ENCODE results near the gene AK4.

AK4 gene

GRCh38 chr1:65264197-65264929, 116.4 kb downstream of the AK4 start (continued):
- peak; percentile 27 for TF ChIP-seq ZBTB26 (tag by site-specific recombination; optimal IDR thresholded peaks at IDR 0.05)
- TF ChIP-seq ZNF26 (tag by site-specific recombination; IDR thresholded peaks at IDR 0.05): no peak
- TF ChIP-seq ZNF112 (tag by site-specific recombination; IDR thresholded peaks at IDR 0.05): no peak
- TF ChIP-seq SETDB1 (IDR thresholded peaks at IDR 0.05; ENCODE audit: insufficient read length, low read length): no peak
- no peak for TF ChIP-seq MEIS1 (CRISPR knock-in tag; IDR thresholded peaks at IDR 0.05; ENCODE audit: borderline replicate concordance)
- no peak for TF ChIP-seq ZNF658 (tag by site-specific recombination; IDR thresholded peaks at IDR 0.05)
- TF ChIP-seq ZSCAN16 (tag by site-specific recombination; IDR thresholded peaks at IDR 0.05): no peak
- peak; percentile 67; the same call in 1 of the 2 replicates for TF ChIP-seq ZNF394 (tag by site-specific recombination; IDR thresholded peaks at IDR 0.05; ENCODE audit: borderline replicate concordance)
- peak; percentile 28; the same call in 1 of the 2 replicates for TF ChIP-seq EGR2 (tag by site-specific recombination; IDR thresholded peaks at IDR 0.05; ENCODE audit: low read depth)
- TF ChIP-seq MZF1 (tag by site-specific recombination; IDR thresholded peaks at IDR 0.05; ENCODE audit: borderline replicate concordance): peak; percentile 92
- TF ChIP-seq ZNF133 (tag by site-specific recombination; IDR thresholded peaks at IDR 0.05): no peak
- TF ChIP-seq SP7 (tag by site-specific recombination; IDR thresholded peaks at IDR 0.05): peak; percentile 97
- peak; percentile 72 for TF ChIP-seq ZNF692 (tag by site-specific recombination; IDR thresholded peaks at IDR 0.05)
- TF ChIP-seq ZNF311 (tag by site-specific recombination; IDR thresholded peaks at IDR 0.05; ENCODE audit: borderline replicate concordance): no peak
- no peak for TF ChIP-seq OVOL3 (tag by site-specific recombination; IDR thresholded peaks at IDR 0.05)
- no peak for TF ChIP-seq ZNF776 (tag by site-specific recombination; IDR thresholded peaks at IDR 0.05; ENCODE audit: borderline replicate concordance)
- peak; percentile 65; the same call in 1 of the 2 replicates for TF ChIP-seq ZNF184 (tag by site-specific recombination; IDR thresholded peaks at IDR 0.05)
- no peak for TF ChIP-seq ZNF157 (tag by site-specific recombination; IDR thresholded peaks at IDR 0.05)
- TF ChIP-seq ZNF501 (tag by site-specific recombination; IDR thresholded peaks at IDR 0.05): no peak
- TF ChIP-seq ZNF645 (tag by site-specific recombination; IDR thresholded peaks at IDR 0.05): no peak
- TF ChIP-seq ZNF621 (tag by site-specific recombination; IDR thresholded peaks at IDR 0.05): no peak
- no peak for TF ChIP-seq ZNF488 (tag by site-specific recombination; IDR thresholded peaks at IDR 0.05)
- peak; percentile 88 for TF ChIP-seq ZNF660 (tag by site-specific recombination; IDR thresholded peaks at IDR 0.05)
- TF ChIP-seq ZNF146 (tag by site-specific recombination; IDR thresholded peaks at IDR 0.05): no peak
- peak; percentile 92 for TF ChIP-seq KLF17 (tag by site-specific recombination; IDR thresholded peaks at IDR 0.05)
- no peak for TF ChIP-seq ZNF549 (tag by site-specific recombination; IDR thresholded peaks at IDR 0.05)
- no peak for TF ChIP-seq ZNF16 (tag by site-specific recombination; IDR thresholded peaks at IDR 0.05; ENCODE audit: low read depth)
- no peak for TF ChIP-seq ZSCAN18 (tag by site-specific recombination; IDR thresholded peaks at IDR 0.05)
- TF ChIP-seq ZBTB8A (tag by site-specific recombination; IDR thresholded peaks at IDR 0.05): peak; percentile 71
- peak; percentile 69 for TF ChIP-seq ZNF558 (tag by site-specific recombination; IDR thresholded peaks at IDR 0.05)
- TF ChIP-seq HOXC10 (CRISPR knock-in tag; IDR thresholded peaks at IDR 0.05): no peak
- peak; percentile 33; the same call in 1 of the 2 replicates for TF ChIP-seq GLIS2 (tag by site-specific recombination; IDR thresholded peaks at IDR 0.05)
- no peak for TF ChIP-seq ZNF654 (tag by site-specific recombination; IDR thresholded peaks at IDR 0.05; ENCODE audit: low read depth)

Data from HEK293 (cell line).